PC-3 (cell line): ENCODE measurements around the gene STK31. TPM values are rescaled to one million over a fixed set of nuclear protein-coding genes. Genes with fewer than 3 reads are reported as not detected.

Experiments
- ATAC-seq: fragments of 200-7000 bp; cut with Tn5 transposase; 2 replicates; pipeline ENCODE4 v1.9.1; 2020; ENCODE audit warnings: mild to moderate bottlenecking, moderate library complexity
- BruUV-seq: library from RNA; stranded (reverse); fragments of 400-500 nt; replicated peaks from 2 replicates; lab custom pipeline; 2021; lab: Mats Ljungman, UMichigan
- CTCF ChIA-PET: fragments of 300-600 bp; sonication (Branson Sonifier 250); formaldehyde crosslinking; loops from one replicate; lab custom pipeline; 2022; ENCODE audit warnings: antibody characterized with exemption; lab: Charles Lee
- POLR2A ChIA-PET: fragments of 300-600 bp; sonication (Branson Sonifier 250); formaldehyde crosslinking; loops from one replicate; lab custom pipeline; 2022; ENCODE audit warnings: antibody characterized with exemption; ENCODE audit not compliant: unreplicated experiment; lab: Charles Lee
- DNase-seq: peaks from one replicate; pipeline ENCODE4 v3.0.0-alpha.2; 2015
- H2AFZ ChIP-seq: fragments of 300-600 bp; sonication (generic); 2 replicates; pipeline ENCODE4 v1.6.0; 2016; ENCODE audit warnings: antibody characterized with exemption, low read length
- H3F3A ChIP-seq: fragments of 300-600 bp; sonication (generic); one replicate; pipeline ENCODE4 v1.6.0; 2017; ENCODE audit warnings: antibody characterized with exemption, low read length, control low read depth, mild to moderate bottlenecking; ENCODE audit not compliant: unreplicated experiment
- H3K27ac ChIP-seq: fragments of 300-600 bp; sonication (generic); 2 replicates; pipeline ENCODE4 v1.5.1; 2016; ENCODE audit warnings: mild to moderate bottlenecking, low read length
- H3K27me3 ChIP-seq: fragments of 300-600 bp; sonication (generic); 2 replicates; pipeline ENCODE4 v1.6.1; 2016; ENCODE audit warnings: low read length, mixed read lengths
- H3K36me3 ChIP-seq: fragments of 300-600 bp; sonication (generic); 2 replicates; pipeline ENCODE4 v1.6.1; 2016; ENCODE audit warnings: low read depth, mixed run types, low read length, mixed read lengths
- H3K4me1 ChIP-seq: fragments of 300-600 bp; sonication (generic); 2 replicates; pipeline ENCODE4 v1.5.1; 2016; ENCODE audit warnings: low read length; ENCODE audit not compliant: insufficient read depth
- H3K4me2 ChIP-seq: fragments of 300-600 bp; sonication (generic); 2 replicates; pipeline ENCODE4 v1.6.0; 2016; ENCODE audit warnings: low read length
- H3K4me3 ChIP-seq: fragments of 300-600 bp; sonication (generic); 2 replicates; pipeline ENCODE4 v1.5.1; 2016; ENCODE audit warnings: mild to moderate bottlenecking, low read length, mixed read lengths
- H3K79me2 ChIP-seq: fragments of 300-600 bp; sonication (generic); 2 replicates; pipeline ENCODE4 v1.6.1; 2017; ENCODE audit warnings: low read length, mixed read lengths
- H3K9ac ChIP-seq: fragments of 300-600 bp; sonication (generic); 2 replicates; pipeline ENCODE4 v1.6.0; 2016; ENCODE audit warnings: mild to moderate bottlenecking, low read length
- H3K9me2 ChIP-seq: fragments of 300-600 bp; sonication (generic); replicated peaks from 2 replicates; pipeline ENCODE4 v1.6.1; 2016; ENCODE audit warnings: mixed run types, low read length, mixed read lengths
- H3K9me3 ChIP-seq: fragments of 300-600 bp; sonication (generic); 2 replicates; pipeline ENCODE4 v1.6.1; 2016; ENCODE audit warnings: low read length, mixed read lengths
- H4K20me1 ChIP-seq: fragments of 300-600 bp; sonication (generic); 2 replicates; pipeline ENCODE4 v1.6.1; 2016; ENCODE audit warnings: low read length, mixed read lengths
- CTCF ChIP-seq: fragments of 300-600 bp; sonication (generic); conservative IDR thresholded peaks from 2 replicates; pipeline ENCODE4 v1.5.1; 2017; ENCODE audit warnings: antibody characterized with exemption, low read depth, mild to moderate bottlenecking, low read length
- EZH2 ChIP-seq: fragments of 300-600 bp; sonication (generic); IDR thresholded peaks from one replicate; pipeline ENCODE4 v1.6.1; 2017; ENCODE audit warnings: antibody characterized with exemption, mild to moderate bottlenecking, low read length; ENCODE audit not compliant: unreplicated experiment
- EZH2phosphoT487 ChIP-seq: fragments of 300-600 bp; sonication (generic); IDR thresholded peaks from 2 replicates; pipeline ENCODE4 v1.6.1; 2018; ENCODE audit warnings: mild to moderate bottlenecking, antibody characterized with exemption, low read length, borderline replicate concordance
- intact Hi-C: fragments of 100-400 bp; cut with micrococcal nuclease; formaldehyde crosslinking; loops from 2 replicates; pipeline ENCODE4 v1.9.0; 2023
- total RNA-seq: library from RNA; depleted of rRNA; stranded (reverse); fragments of >200 nt; gene quantifications from 2 replicates; pipeline ENCODE4 v1.2.3, GENCODE V29; 2014

The STK31 gene
- total RNA-seq, 1 experiment from 2014 or later, result 1.6 TPM

GRCh38 chr7:23783115-23783514, 73.1 kb downstream of the STK31 start:
- BruUV-seq, result no TSS peak
- no peak for ATAC-seq
- CTCF ChIA-PET, result no interaction called here

GRCh38 chr7:23787272-23787671, 77.3 kb downstream of the STK31 start:
- Histone ChIP-seq H3K27ac (no peak overlapping the region), H3K27me3 (no peaks in the 10 kb centered on the region), H3K4me2 (no peak overlapping the region), H3F3A (no peaks in the 10 kb centered on the region), H4K20me1 (no peaks in the 10 kb centered on the region), H3K4me1 (no peaks in the 10 kb centered on the region), H3K9ac (no peak overlapping the region), H3K36me3 (no peaks in the 10 kb centered on the region), H2AFZ (no peak overlapping the region), H3K9me3 (no peaks in the 10 kb centered on the region), H3K79me2 (no peaks in the 10 kb centered on the region), H3K4me3 (no peak overlapping the region), H3K9me2 (no peaks in the 10 kb centered on the region)
- DNase-seq (no peak), ATAC-seq (no peak)
- CTCF ChIA-PET, result no interaction called here
- POLR2A ChIA-PET, result interaction anchor here (0.6 kb wide), 1 partner anchor 77 kb away, joined by 4 read pairs; no protein-coding TSS in a partner anchor
- no TSS peak for BruUV-seq
- TF ChIP-seq EZH2 (no peak), CTCF (no peak), EZH2phosphoT487 (no peak)
- intact Hi-C loops, result no loop called here

More at GRCh38 chr7:23783115-23783514, 73.1 kb downstream of the STK31 start:
- no peak for TF ChIP-seq CTCF
- no peak for TF ChIP-seq EZH2
- TF ChIP-seq EZH2phosphoT487, result no peak
- POLR2A ChIA-PET, result no interaction called here
- intact Hi-C loops, result no loop called here
- no peaks in the 10 kb centered on the region for H3F3A ChIP-seq
- H3K9me3 ChIP-seq, result no peaks in the 10 kb centered on the region
- H3K4me3 ChIP-seq, result no peak overlapping the region
- H3K79me2 ChIP-seq, result no peaks in the 10 kb centered on the region
- H2AFZ ChIP-seq, result no peak overlapping the region
- DNase-seq, result no peak
- no peaks in the 10 kb centered on the region for H3K27me3 ChIP-seq
- H3K36me3 ChIP-seq, result no peaks in the 10 kb centered on the region
- no peaks in the 10 kb centered on the region for H3K4me1 ChIP-seq
- H3K9me2 ChIP-seq, result no peaks in the 10 kb centered on the region
- no peak overlapping the region for H3K4me2 ChIP-seq
- H3K27ac ChIP-seq, result no peak overlapping the region
- no peak overlapping the region for H3K9ac ChIP-seq
- H4K20me1 ChIP-seq, result no peaks in the 10 kb centered on the region

GRCh38 chr7:23788843-23789242, 78.8 kb downstream of the STK31 start:
- Histone ChIP-seq H3K27me3 (no peaks in the 10 kb centered on the region), H3K27ac (no peak overlapping the region), H3K9me2 (no peaks in the 10 kb centered on the region), H3F3A (no peaks in the 10 kb centered on the region), H3K4me3 (no peak overlapping the region), H4K20me1 (no peaks in the 10 kb centered on the region), H3K36me3 (no peaks in the 10 kb centered on the region), H3K9ac (no peak overlapping the region), H3K4me1 (no peaks in the 10 kb centered on the region), H2AFZ (no peak overlapping the region), H3K79me2 (no peaks in the 10 kb centered on the region), H3K9me3 (no peaks in the 10 kb centered on the region), H3K4me2 (no peak overlapping the region)
- ChIA-PET CTCF (no interaction called here), POLR2A (no interaction called here)
- ATAC-seq (no peak), DNase-seq (no peak)
- no TSS peak for BruUV-seq
- intact Hi-C loops, result no loop called here
- no peak for TF ChIP-seq CTCF
- no peak for TF ChIP-seq EZH2phosphoT487
- no peak for TF ChIP-seq EZH2
